ENCODE results near the gene CNTNAP4.

DNA sequence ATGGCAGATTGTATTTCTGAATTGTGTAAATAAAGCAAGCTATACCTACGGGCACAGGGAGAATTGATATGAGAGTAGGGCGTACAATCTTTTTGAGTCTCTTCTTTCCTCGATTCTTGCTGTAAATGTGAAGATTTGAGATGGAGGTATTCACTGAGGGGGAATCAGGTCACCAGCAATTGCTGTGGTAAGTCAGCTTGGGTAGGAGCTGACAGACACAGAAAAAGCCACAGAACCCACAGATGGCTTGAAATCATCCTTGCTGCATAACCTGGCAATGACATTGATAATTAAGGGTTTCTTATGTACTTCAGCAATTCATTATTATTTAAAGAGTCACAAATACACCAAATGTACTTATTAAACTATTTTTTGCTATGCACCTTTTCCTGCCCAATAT is 164.2 kb downstream of the CNTNAP4 start:
- TF ChIP-seq POLR2AphosphoS5 (IDR thresholded peaks at IDR 0.05; ENCODE audit: low read depth, low read length) (no peak), POLR2A (IDR thresholded peaks at IDR 0.05; ENCODE audit: low read depth, low read length) (no peak)
